Endodermal cell (in vitro differentiated cells): ENCODE results near the gene SGCE. TPM values are rescaled to one million over a fixed set of nuclear protein-coding genes. Genes with fewer than 3 reads are reported as not detected.

Experiments used
- DNase-seq: peaks from one replicate; pipeline ENCODE4 v3.0.0-alpha.2; 2017
- H3K27ac ChIP-seq: 2 replicates; pipeline ENCODE4 v1.5.1; 2013; ENCODE audit warnings: mild to moderate bottlenecking, low read depth, low read length, moderate library complexity
- H3K27me3 ChIP-seq: 2 replicates; pipeline ENCODE4 v1.6.1; 2013; ENCODE audit warnings: mild to moderate bottlenecking, low read length, moderate library complexity; ENCODE audit not compliant: insufficient read depth, control insufficient read depth, poor library complexity, severe bottlenecking
- H3K36me3 ChIP-seq: 2 replicates; pipeline ENCODE4 v1.7.0; 2013; ENCODE audit warnings: mild to moderate bottlenecking, low read length, moderate library complexity; ENCODE audit not compliant: control insufficient read depth, insufficient read depth
- H3K4me1 ChIP-seq: one replicate; pipeline ENCODE4 v1.7.0; 2013; ENCODE audit warnings: low read length; ENCODE audit not compliant: control insufficient read depth, insufficient read depth
- H3K4me3 ChIP-seq: 2 replicates; pipeline ENCODE4 v1.5.1; 2013; ENCODE audit warnings: mild to moderate bottlenecking, low read length, moderate library complexity
- H3K9ac ChIP-seq: 2 replicates; pipeline ENCODE4 v1.6.1; 2013; ENCODE audit warnings: mild to moderate bottlenecking, low read length, moderate library complexity; ENCODE audit not compliant: poor library complexity, severe bottlenecking; ENCODE audit errors: extremely low read depth
- H3K9me3 ChIP-seq: 2 replicates; pipeline ENCODE4 v1.6.1; 2013; ENCODE audit warnings: mild to moderate bottlenecking, low read length, moderate library complexity; ENCODE audit not compliant: control insufficient read depth
- H3K27ac Mint-ChIP-seq: 2 replicates; pipeline ENCODE4 v1.8.0; 2020; ENCODE audit warnings: mixed read lengths
- H3K27me3 Mint-ChIP-seq: 2 replicates; pipeline ENCODE4 v1.8.0; 2021; ENCODE audit warnings: mild to moderate bottlenecking, mixed read lengths; ENCODE audit not compliant: insufficient read depth
- H3K36me3 Mint-ChIP-seq: 2 replicates; pipeline ENCODE4 v1.8.0; 2020; ENCODE audit warnings: low read depth, mixed read lengths
- H3K4me1 Mint-ChIP-seq: 2 replicates; pipeline ENCODE4 v1.8.0; 2020; ENCODE audit warnings: mixed read lengths
- H3K4me3 Mint-ChIP-seq: 2 replicates; pipeline ENCODE4 v1.8.0; 2020; ENCODE audit warnings: mild to moderate bottlenecking, moderate library complexity, mixed read lengths
- H3K9me3 Mint-ChIP-seq: 2 replicates; pipeline ENCODE4 v1.8.0; 2020; ENCODE audit warnings: mild to moderate bottlenecking, mixed read lengths
- WGBS, 2 experiments: methylation state at CpG; one replicate each; pipeline versions ENCODE4 v1.1.5 to v1.1.7; 2013; ENCODE audit warnings: missing lambda C conversion rate in 2 of 2, mixed read lengths in 1 of 2; ENCODE audit not compliant: insufficient coverage in 1 of 2, insufficient read length in 1 of 2; 5-methylcytosine and 5-hydroxymethylcytosine counted together
- total RNA-seq, 2 donors: library from RNA; stranded (reverse); fragmentation: NEBNext Ultra II Directional in 1 of 2; extraction: Animal tissue kit (Norgen Biotek cat#: 25700) in 1 of 2; gene quantifications; 2 replicates in 1 of 2; 3 replicates in 1 of 2; pipeline ENCODE4 v1.2.1, GENCODE V29; 2021
- TF ChIP-seq, protein P1 (sequence below): fragments of 200-600 bp; sonication (generic); conservative IDR thresholded peaks from 2 replicates; pipeline ENCODE4 v1.5.0; 2021; ENCODE audit warnings: antibody characterized with exemption, mild to moderate bottlenecking

Gene SGCE
- total RNA-seq, 2 donors from 2014 or later: 40.9 to 45.9 TPM

DNA sequence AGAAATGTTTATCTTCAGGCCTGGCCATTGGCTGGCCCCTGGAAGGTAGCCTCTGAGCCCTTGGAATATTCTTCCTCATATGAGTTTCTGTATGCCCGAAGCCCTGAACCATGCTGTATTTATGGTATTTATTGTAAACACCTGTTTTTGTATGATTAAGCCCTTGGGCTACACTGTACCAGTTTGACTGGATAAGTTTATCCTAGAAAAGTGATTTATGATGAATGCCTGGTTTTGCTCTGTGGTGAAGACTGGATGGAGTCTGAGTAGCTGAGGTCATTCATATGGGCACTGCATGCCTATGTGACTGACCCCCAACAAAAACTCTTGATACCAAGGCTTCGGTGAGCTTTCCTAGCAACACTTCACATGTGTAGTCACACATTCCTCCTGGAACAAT is 79.6 kb downstream of the SGCE start:
- no peaks in the 10 kb centered on the region for H3K27me3 Mint-ChIP-seq
- Histone ChIP-seq H3K9ac (no peak overlapping the region), H3K4me3 (no peak overlapping the region), H3K9me3 (peaks cover 30% of the 10 kb centered on the region), H3K27ac (no peak overlapping the region), H3K4me1 (no peaks in the 10 kb centered on the region), H3K27me3 (no peaks in the 10 kb centered on the region), H3K36me3 (peaks cover 26% of the 10 kb centered on the region)
- peaks cover 40% of the 10 kb centered on the region for H3K9me3 Mint-ChIP-seq
- 88 to 100% methylated on average over 1 to 2 of the region's 2 CpGs for WGBS, 2 experiments
- peaks cover 3% of the 10 kb centered on the region for H3K4me1 Mint-ChIP-seq
- H3K4me3 Mint-ChIP-seq: no peak overlapping the region
- TF ChIP-seq, protein P1, sequence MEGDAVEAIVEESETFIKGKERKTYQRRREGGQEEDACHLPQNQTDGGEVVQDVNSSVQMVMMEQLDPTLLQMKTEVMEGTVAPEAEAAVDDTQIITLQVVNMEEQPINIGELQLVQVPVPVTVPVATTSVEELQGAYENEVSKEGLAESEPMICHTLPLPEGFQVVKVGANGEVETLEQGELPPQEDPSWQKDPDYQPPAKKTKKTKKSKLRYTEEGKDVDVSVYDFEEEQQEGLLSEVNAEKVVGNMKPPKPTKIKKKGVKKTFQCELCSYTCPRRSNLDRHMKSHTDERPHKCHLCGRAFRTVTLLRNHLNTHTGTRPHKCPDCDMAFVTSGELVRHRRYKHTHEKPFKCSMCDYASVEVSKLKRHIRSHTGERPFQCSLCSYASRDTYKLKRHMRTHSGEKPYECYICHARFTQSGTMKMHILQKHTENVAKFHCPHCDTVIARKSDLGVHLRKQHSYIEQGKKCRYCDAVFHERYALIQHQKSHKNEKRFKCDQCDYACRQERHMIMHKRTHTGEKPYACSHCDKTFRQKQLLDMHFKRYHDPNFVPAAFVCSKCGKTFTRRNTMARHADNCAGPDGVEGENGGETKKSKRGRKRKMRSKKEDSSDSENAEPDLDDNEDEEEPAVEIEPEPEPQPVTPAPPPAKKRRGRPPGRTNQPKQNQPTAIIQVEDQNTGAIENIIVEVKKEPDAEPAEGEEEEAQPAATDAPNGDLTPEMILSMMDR: no peak
- no peak overlapping the region for H3K27ac Mint-ChIP-seq
- no peak for DNase-seq
- H3K36me3 Mint-ChIP-seq: peaks cover 69% of the 10 kb centered on the region

DNA sequence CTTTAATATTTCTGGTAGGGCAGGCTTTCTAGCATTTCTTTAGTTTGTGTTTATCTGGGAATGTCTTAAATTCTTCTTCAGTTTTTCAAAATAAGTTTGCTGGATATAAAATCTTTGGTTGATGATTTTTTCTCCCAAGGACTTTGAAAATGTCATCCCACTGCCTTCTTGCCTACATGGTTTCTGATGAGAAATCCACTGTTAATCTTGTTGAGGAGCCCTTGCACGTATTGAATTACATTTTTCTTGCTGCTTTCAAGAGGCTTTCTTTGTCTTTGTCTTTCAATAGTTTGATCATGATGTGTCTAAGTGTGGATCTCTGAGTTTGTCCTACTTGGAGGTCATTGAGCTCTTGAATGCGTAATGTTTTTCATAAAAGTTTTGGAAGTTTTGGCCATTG is 80.3 kb downstream of the SGCE start:
- no peaks in the 10 kb centered on the region for H3K27me3 Mint-ChIP-seq
- no peak overlapping the region for H3K27ac Mint-ChIP-seq
- H3K36me3 Mint-ChIP-seq: peaks cover 72% of the 10 kb centered on the region
- Histone ChIP-seq H3K27ac (no peak overlapping the region), H3K4me1 (no peaks in the 10 kb centered on the region), H3K9ac (no peak overlapping the region), H3K27me3 (no peaks in the 10 kb centered on the region), H3K36me3 (peaks cover 26% of the 10 kb centered on the region), H3K9me3 (peaks cover 37% of the 10 kb centered on the region), H3K4me3 (no peak overlapping the region)
- peaks cover 3% of the 10 kb centered on the region for H3K4me1 Mint-ChIP-seq
- WGBS, 2 experiments: 90 to 96% methylated on average over 2 of the region's 2 CpGs
- DNase-seq: no peak
- TF ChIP-seq, protein P1: no peak
- no peak overlapping the region for H3K4me3 Mint-ChIP-seq
- H3K9me3 Mint-ChIP-seq: peaks cover 40% of the 10 kb centered on the region

DNA sequence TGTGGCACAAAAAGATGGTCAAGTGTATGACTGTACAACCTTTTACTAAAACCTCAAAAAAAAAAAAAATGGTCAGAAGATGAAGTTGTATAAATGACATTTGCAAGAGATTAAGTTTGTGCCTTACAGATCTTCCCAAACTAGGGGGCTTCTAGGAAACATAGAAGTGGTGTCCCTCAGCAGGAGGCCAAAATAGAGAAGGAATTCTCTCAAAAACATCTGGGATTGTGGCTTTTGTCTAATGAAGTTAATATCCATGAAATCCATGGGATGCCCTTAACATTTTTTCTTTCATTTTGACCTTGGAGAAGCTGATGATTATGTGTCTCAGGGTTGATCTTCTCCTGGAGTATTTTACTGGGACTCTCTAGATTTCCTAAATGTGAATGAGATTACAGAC is 84.1 kb downstream of the SGCE start:
- peaks cover 62% of the 10 kb centered on the region for H3K36me3 Mint-ChIP-seq
- no peak overlapping the region for H3K27ac Mint-ChIP-seq
- H3K9me3 Mint-ChIP-seq: peaks cover 45% of the 10 kb centered on the region
- DNase-seq: no peak
- Histone ChIP-seq H3K4me1 (no peaks in the 10 kb centered on the region), H3K9me3 (peaks cover 47% of the 10 kb centered on the region), H3K27ac (no peak overlapping the region), H3K27me3 (no peaks in the 10 kb centered on the region), H3K4me3 (no peak overlapping the region), H3K9ac (no peak overlapping the region), H3K36me3 (peaks cover 18% of the 10 kb centered on the region)
- TF ChIP-seq, protein P1: no peak
- no peaks in the 10 kb centered on the region for H3K27me3 Mint-ChIP-seq
- H3K4me1 Mint-ChIP-seq: no peaks in the 10 kb centered on the region
- H3K4me3 Mint-ChIP-seq: no peak overlapping the region
